Endothelial cell of umbilical vein (primary cell): ENCODE measurements around the gene RAD51B. TPM values are rescaled to one million over a fixed set of nuclear protein-coding genes. Genes with fewer than 3 reads are reported as not detected.

ENCODE experiments used
- BruUV-seq: library from RNA; stranded (reverse); fragments of 400-500 nt; replicated peaks from 2 replicates; lab custom pipeline; 2021; lab: Mats Ljungman, UMichigan
- CTCF ChIA-PET: fragments of 300-600, 350-600 bp; sonication (Branson Sonifier 250); formaldehyde crosslinking; loops from one replicate; lab custom pipeline; 2021; ENCODE audit warnings: antibody characterized with exemption, inconsistent platforms; lab: Charles Lee
- POLR2A ChIA-PET: fragments of 300-600, 350-600 bp; sonication (Branson Sonifier 250); formaldehyde crosslinking; loops from one replicate; lab custom pipeline; 2021; ENCODE audit warnings: antibody characterized with exemption, inconsistent platforms; lab: Charles Lee
- DNase-seq: peaks from one replicate; pipeline ENCODE4 v3.0.0-alpha.2; 2011; ENCODE audit warnings: low read depth, low spot score
- FAIRE-seq: peaks from 2 replicates; lab custom pipeline; 2011; peaks lifted over from hg19 to GRCh38; lab: Jason Lieb, UNC
- H2AFZ ChIP-seq: 2 replicates; pipeline ENCODE4 v1.6.0; 2012; ENCODE audit warnings: low read depth, low read length, control low read depth, inconsistent platforms
- H3K27ac ChIP-seq: 2 replicates; pipeline ENCODE4 v1.5.1; 2011; ENCODE audit warnings: low read depth, mild to moderate bottlenecking, control low read depth, low read length, moderate library complexity; ENCODE audit not compliant: insufficient read depth
- H3K27me3 ChIP-seq, 2 experiments: 2 replicates each; pipeline versions ENCODE4 v1.6.0 to v1.6.1; 2011; ENCODE audit warnings: low read length in 2 of 2, mixed read lengths in 1 of 2; ENCODE audit not compliant: control insufficient read depth in 2 of 2, insufficient read depth in 2 of 2
- H3K36me3 ChIP-seq, 2 experiments: 2 replicates in 1 of 2; 3 replicates in 1 of 2; pipeline ENCODE4 v1.5.1; 2011; ENCODE audit warnings: low read length in 2 of 2, mild to moderate bottlenecking in 1 of 2, moderate library complexity in 1 of 2; ENCODE audit not compliant: control insufficient read depth in 2 of 2, insufficient read depth in 2 of 2; ENCODE audit errors: extremely low read depth in 1 of 2
- H3K4me1 ChIP-seq: 3 replicates; pipeline ENCODE4 v1.5.1; 2011; ENCODE audit warnings: mild to moderate bottlenecking, low read length; ENCODE audit not compliant: control insufficient read depth, insufficient read depth; ENCODE audit errors: extremely low read depth
- H3K4me2 ChIP-seq: 2 replicates; pipeline ENCODE4 v1.6.1; 2011; ENCODE audit warnings: low read length, control low read depth, mixed read lengths; ENCODE audit not compliant: insufficient read depth
- H3K4me3 ChIP-seq, 3 experiments: fragments of 200-600 bp in 1 of 3; sonication (generic), shearing (Covaris generic) in 1 of 3; replicated peaks in 1 of 3; 2 replicates each; pipeline ENCODE4 v1.5.1; 2011 to 2016; ENCODE audit warnings: control low read depth in 3 of 3, low read length in 3 of 3, mild to moderate bottlenecking in 2 of 3, inconsistent platforms in 1 of 3, low read depth in 1 of 3, moderate library complexity in 1 of 3; ENCODE audit not compliant: insufficient read depth in 1 of 3
- H3K79me2 ChIP-seq: 2 replicates; pipeline ENCODE4 v1.6.0; 2012; ENCODE audit warnings: low read length, inconsistent platforms; ENCODE audit not compliant: control insufficient read depth, insufficient read depth
- H3K9ac ChIP-seq: replicated peaks from 2 replicates; pipeline ENCODE3; 2011; ENCODE audit warnings: low read length, control low read depth; ENCODE audit not compliant: insufficient read depth; ENCODE audit errors: extremely low read depth
- H3K9me1 ChIP-seq: replicated peaks from 3 replicates; pipeline ENCODE4 v1.6.0; 2011; ENCODE audit warnings: mild to moderate bottlenecking, low read length; ENCODE audit not compliant: control insufficient read depth, insufficient read depth; ENCODE audit errors: extremely low read depth
- H3K9me3 ChIP-seq: replicated peaks from 2 replicates; pipeline ENCODE4 v1.5.1; 2012; ENCODE audit warnings: low read length, inconsistent platforms; ENCODE audit not compliant: control insufficient read depth, insufficient read depth
- H4K20me1 ChIP-seq: replicated peaks from 2 replicates; pipeline ENCODE3; 2011; ENCODE audit warnings: mild to moderate bottlenecking, low read length; ENCODE audit not compliant: control insufficient read depth, insufficient read depth; ENCODE audit errors: extremely low read depth
- EZH2 ChIP-seq: IDR thresholded peaks from 2 replicates; pipeline ENCODE4 v1.6.1; 2012; ENCODE audit warnings: borderline replicate concordance, low read depth, mild to moderate bottlenecking, moderate library complexity, low read length, inconsistent platforms; ENCODE audit not compliant: severe bottlenecking
- FOS ChIP-seq: IDR thresholded peaks from 2 replicates; pipeline ENCODE4 v1.6.1; 2011; ENCODE audit warnings: mild to moderate bottlenecking, low read length, moderate library complexity, borderline replicate concordance; ENCODE audit not compliant: insufficient read depth
- GATA2 ChIP-seq: IDR thresholded peaks from 2 replicates; pipeline ENCODE4 v1.7.0; 2011; ENCODE audit warnings: low read depth, mild to moderate bottlenecking, moderate library complexity, mixed read lengths, low read length; ENCODE audit not compliant: insufficient read length, insufficient read depth
- JUN ChIP-seq: IDR thresholded peaks from 2 replicates; pipeline ENCODE4 v1.6.1; 2011; ENCODE audit warnings: borderline replicate concordance, low read depth; ENCODE audit not compliant: insufficient read length, insufficient read depth
- MAX ChIP-seq: IDR thresholded peaks from 2 replicates; pipeline ENCODE4 v1.6.1; 2011; ENCODE audit not compliant: insufficient read depth, insufficient read length
- MYC ChIP-seq: IDR thresholded peaks from one replicate; pipeline ENCODE4 v1.6.1; 2011; ENCODE audit warnings: mild to moderate bottlenecking, low read depth, low read length
- POLR2A ChIP-seq: IDR thresholded peaks from 2 replicates; pipeline ENCODE4 v1.6.1; 2012; ENCODE audit warnings: low read depth, mild to moderate bottlenecking, control low read depth, low read length
- POLR2AphosphoS5 ChIP-seq: IDR thresholded peaks from 2 replicates; pipeline ENCODE4 v1.6.1; 2012; ENCODE audit warnings: low read depth, mild to moderate bottlenecking, control low read depth, low read length, moderate library complexity; ENCODE audit not compliant: insufficient read depth
- dilution Hi-C: fragments of 300-500 bp; cut with MboI; formaldehyde crosslinking; loops from one replicate; pipeline ENCODE4 v1.15.0; 2019; ENCODE audit warnings: low sequenced_read_pairs; ENCODE audit not compliant: extremely low pct_ligation_motif_present
- intact Hi-C: fragments of 100-400 bp; cut with micrococcal nuclease; formaldehyde crosslinking; loops from one replicate; pipeline ENCODE4 v1.10.0; 2022
- polyA plus RNA-seq, 4 experiments: library from polyadenylated mRNA; depleted of rRNA in 3 of 4; stranded (reverse) in 3 of 4; unstranded in 1 of 4; fragments of >200 nt; gene quantifications; 2 replicates each; pipeline versions ENCODE4 v1.2.1 to v1.2.3, GENCODE V29; 2011 to 2012; ENCODE audit warnings: missing spikeins in 1 of 4
- total RNA-seq: library from RNA; stranded (reverse); gene quantifications from 2 replicates; pipeline ENCODE4 v1.2.3, GENCODE V29; 2021
- TF ChIP-seq, protein P1 (sequence below), 2 donors: IDR thresholded peaks; 1 replicate in 1 of 2; 2 replicates in 1 of 2; pipeline ENCODE4 v1.5.1; 2011; ENCODE audit warnings: low read length in 2 of 2, mild to moderate bottlenecking in 2 of 2, moderate library complexity in 2 of 2, control low read depth in 1 of 2, inconsistent platforms in 1 of 2, low read depth in 1 of 2; ENCODE audit not compliant: insufficient read depth in 1 of 2; ENCODE audit errors: extremely low read depth in 1 of 2

RAD51B gene
- total and polyA plus RNA-seq, 2 donors (not counting 3 experiments of a cell fraction or from before 2014, with no cell fraction given): 3.9 to 19.0 TPM

DNA sequence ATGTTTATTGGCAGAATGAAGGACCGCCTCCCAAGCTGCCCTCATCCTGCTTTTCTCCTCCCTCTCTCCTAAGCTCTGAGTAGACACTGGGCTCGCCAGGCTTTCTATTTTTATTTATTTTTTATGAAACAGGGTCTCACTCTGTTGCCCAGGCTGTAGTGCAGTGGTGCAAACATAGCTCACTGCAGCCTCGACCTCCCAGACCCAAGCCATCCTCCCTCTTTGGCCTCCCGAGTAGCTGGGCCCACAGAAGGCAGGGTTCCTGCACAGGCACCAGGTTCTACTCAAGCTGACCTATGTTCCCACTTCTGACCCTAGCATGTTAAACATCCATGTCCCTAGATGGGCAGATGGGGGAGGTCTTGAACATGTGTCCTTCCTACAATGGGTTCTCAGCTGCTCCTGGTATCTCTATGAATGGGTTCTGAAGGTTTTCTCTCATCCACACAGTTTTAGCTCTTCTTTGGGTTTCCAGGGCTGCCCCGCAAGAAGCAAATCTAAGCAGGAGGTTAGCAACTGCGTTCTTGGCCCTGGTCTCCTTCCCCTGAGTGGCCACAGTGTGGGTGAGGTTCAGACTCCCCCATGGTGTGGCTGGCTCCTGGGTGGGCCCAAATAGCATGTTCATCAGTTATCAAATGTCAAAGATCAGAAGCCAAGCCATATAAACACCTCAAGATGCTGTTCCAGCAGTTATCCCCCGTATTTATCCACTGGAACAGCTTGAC, 805.9 kb downstream of the RAD51B start:
- no peaks in the 10 kb centered on the region for H3K4me1 ChIP-seq
- H3K27me3 ChIP-seq: no peaks in the 10 kb centered on the region
- no peak overlapping the region for H3K4me2 ChIP-seq
- dilution Hi-C loops (no loop called here), intact Hi-C loops (no loop called here)
- H3K9ac ChIP-seq: no peak overlapping the region
- H3K9me1 ChIP-seq: no peaks in the 10 kb centered on the region
- FAIRE-seq (no peak), DNase-seq (no peak)
- no peaks in the 10 kb centered on the region for H3K79me2 ChIP-seq
- POLR2A ChIA-PET: no interaction called here
- no TSS peak for BruUV-seq
- H3K27ac ChIP-seq: no peak overlapping the region
- no peaks in the 10 kb centered on the region for H3K36me3 ChIP-seq
- CTCF ChIA-PET: no interaction called here
- H2AFZ ChIP-seq: no peak overlapping the region
- no peaks in the 10 kb centered on the region for H3K9me3 ChIP-seq
- no peaks in the 10 kb centered on the region for H4K20me1 ChIP-seq
- TF ChIP-seq POLR2A (no peak), POLR2AphosphoS5 (no peak), FOS (no peak), MYC (no peak), EZH2 (no peak), MAX (no peak), JUN (no peak), GATA2 (no peak)
- TF ChIP-seq, protein P1, sequence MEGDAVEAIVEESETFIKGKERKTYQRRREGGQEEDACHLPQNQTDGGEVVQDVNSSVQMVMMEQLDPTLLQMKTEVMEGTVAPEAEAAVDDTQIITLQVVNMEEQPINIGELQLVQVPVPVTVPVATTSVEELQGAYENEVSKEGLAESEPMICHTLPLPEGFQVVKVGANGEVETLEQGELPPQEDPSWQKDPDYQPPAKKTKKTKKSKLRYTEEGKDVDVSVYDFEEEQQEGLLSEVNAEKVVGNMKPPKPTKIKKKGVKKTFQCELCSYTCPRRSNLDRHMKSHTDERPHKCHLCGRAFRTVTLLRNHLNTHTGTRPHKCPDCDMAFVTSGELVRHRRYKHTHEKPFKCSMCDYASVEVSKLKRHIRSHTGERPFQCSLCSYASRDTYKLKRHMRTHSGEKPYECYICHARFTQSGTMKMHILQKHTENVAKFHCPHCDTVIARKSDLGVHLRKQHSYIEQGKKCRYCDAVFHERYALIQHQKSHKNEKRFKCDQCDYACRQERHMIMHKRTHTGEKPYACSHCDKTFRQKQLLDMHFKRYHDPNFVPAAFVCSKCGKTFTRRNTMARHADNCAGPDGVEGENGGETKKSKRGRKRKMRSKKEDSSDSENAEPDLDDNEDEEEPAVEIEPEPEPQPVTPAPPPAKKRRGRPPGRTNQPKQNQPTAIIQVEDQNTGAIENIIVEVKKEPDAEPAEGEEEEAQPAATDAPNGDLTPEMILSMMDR (IDR thresholded peaks at IDR 0.05; ENCODE audit: extremely low read depth in 1 of 2, insufficient read depth in 1 of 2, low read depth in 1 of 2, low read length in 2 of 2): no peak
- H3K4me3 ChIP-seq: no peak overlapping the region
